Adrenal gland (tissue), 5 donors: ENCODE measurements around the gene CCDC136.

ENCODE experiments used
- POLR2A ChIP-seq, 2 donors: fragments of 450-650 bp; IDR thresholded peaks; one replicate each; pipeline ENCODE4 v1.6.1; 2017; ENCODE audit warnings: antibody characterized with exemption in 2 of 2, mild to moderate bottlenecking in 2 of 2, moderate library complexity in 1 of 2
- TF ChIP-seq, protein P1 (sequence below), 6 experiments: fragments of 450-650 bp in 4 of 6; fragments of 200-600 bp in 2 of 6; sonication (generic) in 1 of 6; IDR thresholded peaks; 1 replicate in 5 of 6; 2 replicates in 1 of 6; pipeline versions ENCODE4 v1.5.1 to v1.8.0; 2016 to 2021; ENCODE audit warnings: antibody characterized with exemption in 6 of 6, mild to moderate bottlenecking in 2 of 6, moderate library complexity in 1 of 6
- donor health status: DM: no; HTN: no; CAD: no.

DNA sequence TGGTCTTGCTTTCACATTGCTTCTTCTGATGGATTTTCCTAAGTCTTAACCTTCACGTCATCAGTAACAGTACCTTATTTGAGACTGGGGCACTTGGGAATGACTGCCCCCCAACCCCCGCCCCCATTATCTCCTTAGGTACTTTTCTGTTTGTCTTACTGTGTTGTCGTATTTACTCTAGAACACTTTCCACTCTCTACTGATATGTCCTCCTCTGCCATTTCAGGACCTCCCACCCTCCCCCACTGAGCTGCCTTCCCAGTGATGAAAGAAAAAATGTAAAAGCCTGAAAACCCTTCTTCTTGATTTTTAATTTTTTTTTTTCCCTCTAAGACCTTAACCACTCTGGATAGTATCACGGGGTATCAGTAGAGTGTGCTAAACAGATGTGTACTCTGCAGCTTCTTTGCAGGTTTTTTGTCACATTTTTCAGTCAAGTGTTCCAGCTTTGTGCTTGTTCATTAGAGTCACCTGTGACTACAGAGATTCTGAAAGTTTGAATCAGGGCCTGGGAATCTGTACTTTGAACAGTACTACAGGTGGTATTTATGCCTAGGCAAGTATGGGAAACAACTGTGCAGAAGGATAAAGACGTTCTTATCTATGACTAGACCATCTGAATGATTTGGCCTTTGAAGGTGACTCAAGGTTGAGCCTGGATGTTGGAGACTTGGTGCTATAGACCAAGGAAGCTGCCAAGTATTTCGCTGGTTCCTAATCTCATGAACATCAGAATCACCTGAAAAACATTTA lies 44.3 kb upstream of the CCDC136 start:
- no peak for TF ChIP-seq POLR2A (IDR thresholded peaks at IDR 0.05)
- TF ChIP-seq, protein P1, sequence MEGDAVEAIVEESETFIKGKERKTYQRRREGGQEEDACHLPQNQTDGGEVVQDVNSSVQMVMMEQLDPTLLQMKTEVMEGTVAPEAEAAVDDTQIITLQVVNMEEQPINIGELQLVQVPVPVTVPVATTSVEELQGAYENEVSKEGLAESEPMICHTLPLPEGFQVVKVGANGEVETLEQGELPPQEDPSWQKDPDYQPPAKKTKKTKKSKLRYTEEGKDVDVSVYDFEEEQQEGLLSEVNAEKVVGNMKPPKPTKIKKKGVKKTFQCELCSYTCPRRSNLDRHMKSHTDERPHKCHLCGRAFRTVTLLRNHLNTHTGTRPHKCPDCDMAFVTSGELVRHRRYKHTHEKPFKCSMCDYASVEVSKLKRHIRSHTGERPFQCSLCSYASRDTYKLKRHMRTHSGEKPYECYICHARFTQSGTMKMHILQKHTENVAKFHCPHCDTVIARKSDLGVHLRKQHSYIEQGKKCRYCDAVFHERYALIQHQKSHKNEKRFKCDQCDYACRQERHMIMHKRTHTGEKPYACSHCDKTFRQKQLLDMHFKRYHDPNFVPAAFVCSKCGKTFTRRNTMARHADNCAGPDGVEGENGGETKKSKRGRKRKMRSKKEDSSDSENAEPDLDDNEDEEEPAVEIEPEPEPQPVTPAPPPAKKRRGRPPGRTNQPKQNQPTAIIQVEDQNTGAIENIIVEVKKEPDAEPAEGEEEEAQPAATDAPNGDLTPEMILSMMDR (IDR thresholded peaks at IDR 0.05): no peak
